NCI-H187 (cell line): ENCODE data around the gene FBXW2.

Experiments used
- DNase-seq, 2 experiments: peaks; one replicate each; lab custom pipeline; 2025; lab: John Stamatoyannopoulos, UW

Gene FBXW2

GRCh38 chr9:120742951-120743416 is 50.2 kb downstream of the FBXW2 start:
- DNase-seq: no peak

- DNase-seq: no peak
These were observed 51.5 kb downstream of the FBXW2 start for GRCh38 chr9:120741701-120742100.

- DNase-seq: no peak
These were observed 52.0 kb downstream of the FBXW2 start for GRCh38 chr9:120741191-120741590.

GRCh38 chr9:120740132-120740531 is 53.1 kb downstream of the FBXW2 start:
- no peak for DNase-seq

- DNase-seq: no peak
These were observed 55.6 kb downstream of the FBXW2 start for GRCh38 chr9:120737416-120738165.

- no peak for DNase-seq
These were observed 56.3 kb downstream of the FBXW2 start for GRCh38 chr9:120736881-120737280.

GRCh38 chr9:120735415-120736126 is 57.6 kb downstream of the FBXW2 start:
- no peak for DNase-seq

- no peak for DNase-seq
These were observed 58.4 kb downstream of the FBXW2 start for GRCh38 chr9:120734607-120735410.

GRCh38 chr9:120733190-120733589 is 60.0 kb downstream of the FBXW2 start:
- no peak for DNase-seq

- no peak for DNase-seq
These were observed 62.3 kb downstream of the FBXW2 start for GRCh38 chr9:120730654-120731514.

- DNase-seq: no peak
These were observed 63.4 kb downstream of the FBXW2 start for GRCh38 chr9:120729791-120730241.

- DNase-seq: no peak
These were observed 66.7 kb downstream of the FBXW2 start for GRCh38 chr9:120726484-120726883.

- DNase-seq: no peak
These were observed 67.3 kb downstream of the FBXW2 start for GRCh38 chr9:120725907-120726306.

- DNase-seq: no peak
These were observed 68.3 kb downstream of the FBXW2 start for GRCh38 chr9:120724757-120725400.

GRCh38 chr9:120723565-120723964 is 69.7 kb downstream of the FBXW2 start:
- DNase-seq: no peak

GRCh38 chr9:120720404-120720803 is 72.8 kb downstream of the FBXW2 start:
- no peak for DNase-seq

GRCh38 chr9:120718316-120718715 is 74.9 kb downstream of the FBXW2 start:
- DNase-seq: no peak

GRCh38 chr9:120717176-120717575 is 76.0 kb downstream of the FBXW2 start:
- no peak for DNase-seq

GRCh38 chr9:120716483-120716882 is 76.7 kb downstream of the FBXW2 start:
- DNase-seq: no peak

- DNase-seq: no peak
These were observed 77.8 kb downstream of the FBXW2 start for GRCh38 chr9:120715389-120715924.
